HepG2 (cell line): ENCODE measurements around the gene FOXA3. TPM values are rescaled to one million over a fixed set of nuclear protein-coding genes. Genes with fewer than 3 reads are reported as not detected.
A peak's percentile ranks its signal among the peaks of the same experiment; 100 is the strongest.

ENCODE experiments used
- CREM ChIP-seq, 2 experiments: sonication (generic) in 1 of 2; formaldehyde crosslinking in 1 of 2; IDR thresholded peaks; 2 replicates each; pipeline versions ENCODE4 v1.4.0 to v1.6.1; 2016 to 2020; ENCODE audit warnings: antibody characterized with exemption in 1 of 2, mild to moderate bottlenecking in 1 of 2, missing genetic modification reagents in 1 of 2
- ELF4 ChIP-seq: sonication (generic); formaldehyde crosslinking; IDR thresholded peaks from 2 replicates; pipeline ENCODE4 v1.5.0; 2020; ENCODE audit warnings: missing genetic modification reagents, mild to moderate bottlenecking, moderate library complexity, borderline replicate concordance
- HOXA3 ChIP-seq: sonication (generic); formaldehyde crosslinking; IDR thresholded peaks from 2 replicates; pipeline ENCODE4 v1.5.0; 2020; ENCODE audit warnings: missing genetic modification reagents
- JUND ChIP-seq: sonication (generic); formaldehyde crosslinking; IDR thresholded peaks from 2 replicates; pipeline ENCODE4 v1.8.0; 2022; ENCODE audit warnings: mild to moderate bottlenecking, missing genetic modification reagents
- KDM1A ChIP-seq: IDR thresholded peaks from 2 replicates; pipeline ENCODE4 v1.6.1; 2016; ENCODE audit warnings: missing compliant biosample characterization
- KDM3A ChIP-seq: IDR thresholded peaks from 2 replicates; pipeline ENCODE4 v1.6.1; 2018; ENCODE audit warnings: low read depth, missing compliant biosample characterization
- NCOA2 ChIP-seq: sonication (generic); formaldehyde crosslinking; IDR thresholded peaks from 2 replicates; pipeline ENCODE4 v1.8.0; 2022; ENCODE audit warnings: inconsistent platforms
- PAF1 ChIP-seq: IDR thresholded peaks from 2 replicates; pipeline ENCODE4 v1.6.1; 2016; ENCODE audit warnings: missing genetic modification reagents, missing compliant biosample characterization
- PRPF4 ChIP-seq: fragments of 200-400 bp; formaldehyde crosslinking; IDR thresholded peaks from 2 replicates; pipeline ENCODE4 v1.6.1; 2016; ENCODE audit warnings: low read length, low read depth; ENCODE audit not compliant: poor library complexity, severe bottlenecking
- SCMH1 ChIP-seq: sonication (generic); formaldehyde crosslinking; IDR thresholded peaks from 2 replicates; pipeline ENCODE4 v1.9.0; 2021; ENCODE audit warnings: missing genetic modification reagents, mild to moderate bottlenecking, borderline replicate concordance
- SOX6 ChIP-seq, 2 experiments: fragments of 450-650 bp in 1 of 2; sonication (generic) in 1 of 2; formaldehyde crosslinking in 1 of 2; IDR thresholded peaks; 2 replicates each; pipeline versions ENCODE4 v1.4.0 to v1.6.1; 2017 to 2020; ENCODE audit warnings: antibody characterized with exemption in 1 of 2, mild to moderate bottlenecking in 1 of 2, missing genetic modification reagents in 1 of 2
- SRSF9 ChIP-seq: fragments of 200-400 bp; formaldehyde crosslinking; IDR thresholded peaks from 2 replicates; pipeline ENCODE4 v1.6.1; 2018; ENCODE audit warnings: borderline replicate concordance, mild to moderate bottlenecking, low read depth, low read length; ENCODE audit not compliant: insufficient read depth, poor library complexity, severe bottlenecking
- TBL1XR1 ChIP-seq: fragments of 150-350 bp; IDR thresholded peaks from 2 replicates; pipeline ENCODE4 v1.6.1; 2014; ENCODE audit warnings: borderline replicate concordance, low read length; ENCODE audit not compliant: partially characterized antibody
- TCF7L2 ChIP-seq: IDR thresholded peaks from 2 replicates; pipeline ENCODE4 v1.6.1; 2011; ENCODE audit warnings: mild to moderate bottlenecking, low read depth, low read length, moderate library complexity
- ZFP36L2 ChIP-seq: sonication (generic); formaldehyde crosslinking; IDR thresholded peaks from 2 replicates; pipeline ENCODE4 v1.4.0; 2020; ENCODE audit warnings: missing genetic modification reagents
- ZNF343 ChIP-seq: sonication (generic); formaldehyde crosslinking; IDR thresholded peaks from 2 replicates; pipeline ENCODE4 v1.4.0; 2020; ENCODE audit warnings: mild to moderate bottlenecking, missing genetic modification reagents
- ZNF552 ChIP-seq: sonication (generic); formaldehyde crosslinking; IDR thresholded peaks from 2 replicates; pipeline ENCODE4 v1.9.0; 2022; ENCODE audit warnings: missing genetic modification reagents, mild to moderate bottlenecking, borderline replicate concordance
- ZNF605 ChIP-seq: sonication (generic); formaldehyde crosslinking; IDR thresholded peaks from 2 replicates; pipeline ENCODE4 v1.8.0; 2022; ENCODE audit warnings: mild to moderate bottlenecking, missing genetic modification reagents
- ZNF720 ChIP-seq: sonication (generic); formaldehyde crosslinking; IDR thresholded peaks from 2 replicates; pipeline ENCODE4 v1.4.0; 2020; ENCODE audit warnings: missing genetic modification reagents
- ZNF816 ChIP-seq: sonication (generic); formaldehyde crosslinking; IDR thresholded peaks from 2 replicates; pipeline ENCODE4 v1.8.0; 2022; ENCODE audit warnings: missing genetic modification reagents, mild to moderate bottlenecking, borderline replicate concordance
- polyA plus RNA-seq, 8 experiments: library from polyadenylated mRNA; depleted of rRNA in 3 of 8; stranded (reverse) in 7 of 8; unstranded in 1 of 8; fragments of >200 nt; fragmentation: Illumina TruSeq in 4 of 8; extraction: Trizol in 4 of 8; gene quantifications; 2 replicates each; pipeline versions ENCODE4 v1.2.1 to v1.2.3, GENCODE V29; 2011 to 2016; ENCODE audit warnings: low read depth in 4 of 8, missing spikeins in 1 of 8, mixed read lengths in 1 of 8; ENCODE audit not compliant: insufficient read depth in 1 of 8
- total RNA-seq, 5 experiments: library from RNA; depleted of rRNA; stranded (reverse); fragments of >200 nt; fragmentation: Illumina TruSeq; extraction: Trizol; gene quantifications; 2 replicates each; pipeline ENCODE4 v1.2.3, GENCODE V29; 2016; ENCODE audit warnings: low read depth in 1 of 5
- TF ChIP-seq, protein P1 (sequence below): sonication (generic); formaldehyde crosslinking; IDR thresholded peaks from 2 replicates; pipeline ENCODE4 v1.4.0; 2020; ENCODE audit warnings: missing genetic modification reagents
- TF ChIP-seq, protein P2 (sequence below): sonication (generic); formaldehyde crosslinking; IDR thresholded peaks from 2 replicates; pipeline ENCODE4 v1.4.0; 2020; ENCODE audit warnings: low read depth, missing genetic modification reagents
- TF ChIP-seq, protein P3 (sequence below): sonication (generic); formaldehyde crosslinking; IDR thresholded peaks from 2 replicates; pipeline ENCODE4 v1.5.0; 2020; ENCODE audit warnings: missing genetic modification reagents, mild to moderate bottlenecking, borderline replicate concordance

The FOXA3 gene
- total and polyA plus RNA-seq, 2 of the 13 experiments (the other 11 are each of a cell fraction or from before 2014, with no cell fraction given), result 29.8 to 47.6 TPM

DNA sequence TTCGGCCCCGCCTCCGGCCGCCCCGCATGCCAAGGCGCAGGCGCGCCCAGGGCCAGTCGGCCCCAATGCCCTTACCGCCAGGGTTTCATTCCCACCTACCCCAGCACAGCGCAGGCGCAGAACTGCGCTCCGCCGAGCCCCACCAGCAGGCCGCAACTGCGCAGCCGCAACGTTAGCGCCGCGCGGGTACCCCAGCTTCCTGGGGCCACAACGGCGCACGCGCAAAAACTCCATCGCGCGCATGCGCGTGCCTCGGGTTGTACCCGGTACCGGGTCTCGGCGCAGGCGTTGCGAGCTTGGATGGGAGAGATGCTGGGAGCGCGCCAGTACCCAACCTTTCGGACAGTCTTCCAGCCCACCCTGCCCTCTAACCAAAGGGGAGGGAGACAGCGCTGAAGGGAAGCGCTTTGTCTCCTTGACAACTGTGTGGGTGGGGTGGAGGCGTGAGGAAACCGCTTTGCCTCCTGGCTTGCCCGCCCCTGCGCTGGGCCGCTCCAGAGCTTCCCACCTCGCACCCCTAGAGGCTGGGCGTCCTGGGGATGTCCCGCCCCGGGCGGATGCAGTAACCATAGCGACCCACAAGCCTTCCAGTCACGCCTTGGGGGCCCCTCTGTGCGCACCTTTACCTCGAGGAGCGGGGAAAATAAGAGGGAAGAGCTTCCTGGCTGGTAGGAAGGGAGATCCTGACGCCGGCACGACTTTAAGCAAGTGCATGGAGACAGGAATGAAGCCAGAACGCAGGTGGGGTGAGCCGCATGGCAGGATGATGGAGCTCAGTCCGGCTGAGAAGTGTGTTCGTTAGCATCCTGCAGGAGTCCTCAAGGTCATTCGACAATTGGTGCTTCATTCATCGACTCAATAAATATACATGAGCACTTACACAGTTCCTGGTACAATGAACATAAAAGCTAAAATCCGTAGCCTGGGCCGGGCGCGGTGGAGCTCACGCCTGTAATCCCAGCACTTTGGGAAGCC, 38.8 kb downstream of the FOXA3 start (continued):
- TF ChIP-seq KDM1A (CRISPR knock-in tag), result no peak; the same call in 1 of the 2 replicates
- TF ChIP-seq, protein P1, sequence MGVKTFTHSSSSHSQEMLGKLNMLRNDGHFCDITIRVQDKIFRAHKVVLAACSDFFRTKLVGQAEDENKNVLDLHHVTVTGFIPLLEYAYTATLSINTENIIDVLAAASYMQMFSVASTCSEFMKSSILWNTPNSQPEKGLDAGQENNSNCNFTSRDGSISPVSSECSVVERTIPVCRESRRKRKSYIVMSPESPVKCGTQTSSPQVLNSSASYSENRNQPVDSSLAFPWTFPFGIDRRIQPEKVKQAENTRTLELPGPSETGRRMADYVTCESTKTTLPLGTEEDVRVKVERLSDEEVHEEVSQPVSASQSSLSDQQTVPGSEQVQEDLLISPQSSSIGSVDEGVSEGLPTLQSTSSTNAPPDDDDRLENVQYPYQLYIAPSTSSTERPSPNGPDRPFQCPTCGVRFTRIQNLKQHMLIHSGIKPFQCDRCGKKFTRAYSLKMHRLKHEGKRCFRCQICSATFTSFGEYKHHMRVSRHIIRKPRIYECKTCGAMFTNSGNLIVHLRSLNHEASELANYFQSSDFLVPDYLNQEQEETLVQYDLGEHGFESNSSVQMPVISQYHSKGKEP (CRISPR knock-in tag), result no peak
- TF ChIP-seq SOX6 (IDR thresholded peaks at IDR 0.05), result no peak
- peak; percentile 27; the same call in 1 of the 2 replicates for TF ChIP-seq SOX6 (CRISPR knock-in tag; IDR thresholded peaks at IDR 0.05)
- no peak for TF ChIP-seq SRSF9
- no peak for TF ChIP-seq ZNF720 (CRISPR knock-in tag)
- no peak for TF ChIP-seq TCF7L2
- no peak for TF ChIP-seq ZNF552 (CRISPR knock-in tag)
- no peak for TF ChIP-seq ZFP36L2 (CRISPR knock-in tag)
- TF ChIP-seq SCMH1 (CRISPR knock-in tag), result no peak
- TF ChIP-seq JUND (CRISPR knock-in tag), result no peak
- TF ChIP-seq TBL1XR1, result no peak
- no peak for TF ChIP-seq ELF4 (CRISPR knock-in tag)
- TF ChIP-seq PAF1 (CRISPR knock-in tag), result no peak
- no peak for TF ChIP-seq ZNF816 (CRISPR knock-in tag)
- peak; percentile 60; the same call in 1 of the 2 replicates for TF ChIP-seq ZNF605
- no peak for TF ChIP-seq NCOA2 (CRISPR knock-in tag)
- TF ChIP-seq, protein P2, sequence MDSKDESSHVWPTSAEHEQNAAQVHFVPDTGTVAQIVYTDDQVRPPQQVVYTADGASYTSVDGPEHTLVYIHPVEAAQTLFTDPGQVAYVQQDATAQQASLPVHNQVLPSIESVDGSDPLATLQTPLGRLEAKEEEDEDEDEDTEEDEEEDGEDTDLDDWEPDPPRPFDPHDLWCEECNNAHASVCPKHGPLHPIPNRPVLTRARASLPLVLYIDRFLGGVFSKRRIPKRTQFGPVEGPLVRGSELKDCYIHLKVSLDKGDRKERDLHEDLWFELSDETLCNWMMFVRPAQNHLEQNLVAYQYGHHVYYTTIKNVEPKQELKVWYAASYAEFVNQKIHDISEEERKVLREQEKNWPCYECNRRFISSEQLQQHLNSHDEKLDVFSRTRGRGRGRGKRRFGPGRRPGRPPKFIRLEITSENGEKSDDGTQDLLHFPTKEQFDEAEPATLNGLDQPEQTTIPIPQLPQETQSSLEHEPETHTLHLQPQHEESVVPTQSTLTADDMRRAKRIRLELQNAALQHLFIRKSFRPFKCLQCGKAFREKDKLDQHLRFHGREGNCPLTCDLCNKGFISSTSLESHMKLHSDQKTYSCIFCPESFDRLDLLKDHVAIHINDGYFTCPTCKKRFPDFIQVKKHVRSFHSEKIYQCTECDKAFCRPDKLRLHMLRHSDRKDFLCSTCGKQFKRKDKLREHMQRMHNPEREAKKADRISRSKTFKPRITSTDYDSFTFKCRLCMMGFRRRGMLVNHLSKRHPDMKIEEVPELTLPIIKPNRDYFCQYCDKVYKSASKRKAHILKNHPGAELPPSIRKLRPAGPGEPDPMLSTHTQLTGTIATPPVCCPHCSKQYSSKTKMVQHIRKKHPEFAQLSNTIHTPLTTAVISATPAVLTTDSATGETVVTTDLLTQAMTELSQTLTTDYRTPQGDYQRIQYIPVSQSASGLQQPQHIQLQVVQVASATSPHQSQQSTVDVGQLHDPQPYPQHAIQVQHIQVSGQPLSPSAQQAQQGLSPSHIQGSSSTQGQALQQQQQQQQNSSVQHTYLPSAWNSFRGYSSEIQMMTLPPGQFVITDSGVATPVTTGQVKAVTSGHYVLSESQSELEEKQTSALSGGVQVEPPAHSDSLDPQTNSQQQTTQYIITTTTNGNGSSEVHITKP (CRISPR knock-in tag), result peak; percentile 67; the same call in 1 of the 2 replicates
- TF ChIP-seq, protein P3, sequence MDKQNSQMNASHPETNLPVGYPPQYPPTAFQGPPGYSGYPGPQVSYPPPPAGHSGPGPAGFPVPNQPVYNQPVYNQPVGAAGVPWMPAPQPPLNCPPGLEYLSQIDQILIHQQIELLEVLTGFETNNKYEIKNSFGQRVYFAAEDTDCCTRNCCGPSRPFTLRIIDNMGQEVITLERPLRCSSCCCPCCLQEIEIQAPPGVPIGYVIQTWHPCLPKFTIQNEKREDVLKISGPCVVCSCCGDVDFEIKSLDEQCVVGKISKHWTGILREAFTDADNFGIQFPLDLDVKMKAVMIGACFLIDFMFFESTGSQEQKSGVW, result no peak
- TF ChIP-seq CREM (IDR thresholded peaks at IDR 0.05), result no peak
- no peak for TF ChIP-seq CREM (CRISPR knock-in tag; IDR thresholded peaks at IDR 0.05)
- TF ChIP-seq PRPF4, result no peak
- no peak for TF ChIP-seq KDM3A (CRISPR knock-in tag)
- no peak for TF ChIP-seq ZNF343 (CRISPR knock-in tag)
- TF ChIP-seq HOXA3 (CRISPR knock-in tag), result no peak; the same call in 1 of the 2 replicates
